HG02981 (cell line): Measurements from ENCODE around the gene RBM45.

Experiments used
- ATAC-seq: cut with Tn5 transposase; IDR thresholded peaks from one replicate; pipeline ENCODE4 v1.9.1; 2021; ENCODE audit warnings: mild to moderate bottlenecking, moderate library complexity; ENCODE audit not compliant: unreplicated experiment

The RBM45 gene

DNA sequence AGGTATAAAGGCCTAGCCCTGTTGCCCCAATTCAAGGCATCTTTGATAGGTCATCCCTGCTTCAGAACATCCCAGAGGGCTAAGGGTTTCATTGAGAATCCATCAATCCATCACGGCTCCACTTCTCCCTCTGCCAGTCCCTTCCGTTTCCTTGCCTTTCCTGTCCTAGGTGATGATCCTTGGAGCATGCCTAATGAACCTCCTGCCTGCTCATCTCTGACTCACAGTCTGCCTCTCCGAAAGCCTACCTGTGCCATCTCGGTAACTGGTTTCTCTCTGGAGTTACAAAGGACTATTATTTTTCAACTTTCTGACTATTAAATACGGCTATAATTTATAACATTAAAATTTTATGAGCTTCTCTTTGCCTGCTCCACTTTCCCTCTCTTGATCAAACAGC, 45.3 kb downstream of the RBM45 start:
- no peak for ATAC-seq

DNA sequence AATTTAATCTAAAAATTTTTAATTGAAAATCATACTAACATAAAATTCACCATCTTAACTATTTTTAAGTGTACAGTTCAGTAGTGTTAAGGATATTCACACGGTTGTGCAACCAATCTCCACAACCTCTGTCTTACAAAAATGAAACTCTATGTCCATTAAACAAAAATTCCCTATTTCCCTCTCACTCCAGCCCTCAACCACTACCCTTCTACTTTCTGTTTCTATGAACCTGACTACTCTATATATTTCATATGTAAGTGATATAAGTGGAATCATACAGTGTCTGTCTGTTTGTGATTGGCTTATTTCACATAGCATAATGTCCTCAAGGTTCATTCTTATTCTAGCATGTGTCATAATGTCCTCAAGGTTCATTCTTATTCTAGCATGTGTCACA, 47.7 kb downstream of the RBM45 start:
- ATAC-seq = no peak

DNA sequence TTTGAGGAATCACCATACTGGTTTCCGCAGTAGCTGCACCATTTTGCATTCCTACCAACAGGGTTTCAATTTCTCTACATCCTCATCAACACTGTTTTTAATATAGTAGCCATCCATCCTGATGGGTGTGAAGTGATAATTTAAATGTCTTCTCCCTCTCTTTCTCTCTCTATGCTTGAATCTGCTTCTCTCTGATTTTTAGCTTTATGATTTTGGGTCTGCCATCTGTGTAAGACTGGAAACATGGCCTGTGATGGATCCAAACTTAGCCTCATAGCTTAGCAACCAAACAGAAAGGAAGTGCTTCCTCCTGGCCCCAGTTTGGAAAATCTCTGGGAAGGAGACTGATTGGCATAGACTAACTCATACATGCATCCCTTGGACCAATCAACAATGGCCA, 48.4 kb downstream of the RBM45 start:
- ATAC-seq = no peak

DNA sequence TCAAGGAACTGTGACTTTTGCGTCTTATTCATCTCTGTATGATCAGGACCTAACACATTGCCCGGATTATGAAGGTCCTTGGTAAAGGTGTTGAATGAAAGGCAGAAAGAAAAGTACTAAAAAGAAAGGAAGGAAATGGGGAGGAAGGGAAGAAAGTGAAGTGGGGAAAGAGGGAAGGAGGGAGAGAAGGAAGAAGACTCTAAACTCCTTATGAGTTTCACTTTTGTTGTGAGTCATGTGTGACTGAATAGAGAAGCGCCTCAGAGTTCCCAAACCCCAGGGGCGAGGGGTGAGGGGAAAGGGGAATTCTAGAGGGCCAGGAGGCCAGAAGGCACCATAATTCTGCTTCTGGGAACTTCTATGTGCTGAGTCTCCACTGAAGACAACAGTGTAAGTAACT, 51.2 kb downstream of the RBM45 start:
- no peak for ATAC-seq

DNA sequence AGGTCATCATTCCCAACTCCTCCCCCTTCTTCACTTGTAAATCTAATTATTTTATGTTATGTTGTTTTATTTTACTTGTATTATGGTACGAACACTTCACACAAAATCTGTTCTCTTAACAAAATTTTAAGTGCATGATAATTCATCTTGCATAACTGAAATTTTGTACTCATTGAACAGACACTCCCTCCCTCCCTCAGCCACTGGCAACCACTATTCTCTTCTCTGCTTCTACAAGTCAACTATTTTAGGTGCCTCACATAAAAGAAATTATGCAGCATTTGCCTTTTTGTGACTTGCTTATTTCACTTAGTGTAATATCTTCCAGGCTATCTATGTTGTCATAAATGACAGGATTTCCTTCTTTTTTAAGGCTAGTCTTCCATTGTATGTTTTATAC, 51.7 kb downstream of the RBM45 start:
- no peak for ATAC-seq

DNA sequence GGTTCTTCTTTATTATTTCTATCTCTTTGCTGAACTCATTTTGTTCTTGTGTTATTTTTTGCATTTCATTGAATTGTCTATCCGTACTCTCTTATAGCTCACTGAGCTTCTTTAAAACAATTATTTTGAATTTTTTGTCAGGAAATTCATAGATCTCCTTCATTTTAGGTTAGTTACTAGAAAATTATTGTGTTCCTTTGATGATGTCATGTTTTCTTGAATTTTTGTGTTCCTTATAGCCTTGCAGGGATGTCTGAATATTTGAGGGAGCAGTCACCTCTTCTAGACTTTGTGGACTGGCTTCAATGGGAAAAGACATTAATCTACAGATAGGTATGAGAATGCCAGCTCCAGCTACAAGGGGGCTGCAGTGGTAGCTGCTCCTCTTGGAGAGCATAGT, 61.4 kb downstream of the RBM45 start:
- no peak for ATAC-seq

DNA sequence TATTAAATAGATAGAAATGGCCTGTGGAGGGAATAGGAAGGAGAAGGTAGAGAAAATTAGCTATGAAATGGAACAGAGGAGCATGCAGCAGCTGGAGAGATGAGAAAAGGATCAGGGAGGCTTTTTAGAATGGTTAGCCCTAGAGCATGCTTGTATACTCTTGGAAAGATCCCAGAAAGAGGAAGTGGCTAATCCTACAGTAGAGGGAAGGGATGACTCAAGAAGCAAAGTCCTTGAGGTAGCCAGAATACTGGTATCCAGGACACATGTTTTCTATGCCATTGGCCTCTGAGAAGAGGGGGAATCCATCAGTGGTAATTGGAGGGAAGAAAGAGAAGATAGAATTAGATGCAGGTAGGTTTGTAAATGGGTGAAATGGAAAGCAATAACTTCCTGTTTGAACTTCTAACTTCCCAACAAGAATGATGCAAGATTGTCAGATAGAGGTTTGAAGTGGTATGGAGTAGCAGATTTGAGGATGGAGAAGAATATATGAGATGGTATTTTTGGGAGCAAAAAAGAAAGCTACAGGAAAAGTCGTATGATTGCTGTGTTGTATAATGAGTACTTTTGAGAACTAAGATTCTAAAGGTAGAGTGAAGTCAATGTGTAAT, 64.9 kb downstream of the RBM45 start:
- no peak for ATAC-seq
